GM18499 (cell line): ENCODE measurements around the gene CACNA2D3.

Experiments used
- ATAC-seq: cut with Tn5 transposase; IDR thresholded peaks from one replicate; pipeline ENCODE4 v1.9.1; 2021; ENCODE audit warnings: moderate number of reproducible peaks; ENCODE audit not compliant: insufficient read depth, unreplicated experiment

CACNA2D3 gene

GRCh38 chr3:54756330-54756731 lies 634.0 kb downstream of the CACNA2D3 start:
- no peak for ATAC-seq

GRCh38 chr3:54758461-54758860 lies 636.1 kb downstream of the CACNA2D3 start:
- ATAC-seq: no peak

- no peak for ATAC-seq
These were observed 636.8 kb downstream of the CACNA2D3 start for GRCh38 chr3:54759166-54759565.

- ATAC-seq: no peak
These were observed 637.8 kb downstream of the CACNA2D3 start for GRCh38 chr3:54760201-54760600.

- ATAC-seq: no peak
These were observed 639.3 kb downstream of the CACNA2D3 start for GRCh38 chr3:54761637-54762036.

- no peak for ATAC-seq
These were observed 642.6 kb downstream of the CACNA2D3 start for GRCh38 chr3:54764911-54765310.

- no peak for ATAC-seq
These were observed 648.7 kb downstream of the CACNA2D3 start for GRCh38 chr3:54771050-54771449.

GRCh38 chr3:54772051-54772450 lies 649.7 kb downstream of the CACNA2D3 start:
- no peak for ATAC-seq

GRCh38 chr3:54772746-54773145 lies 650.4 kb downstream of the CACNA2D3 start:
- no peak for ATAC-seq

- ATAC-seq: no peak
These were observed 650.9 kb downstream of the CACNA2D3 start for GRCh38 chr3:54773271-54773670.

GRCh38 chr3:54776601-54777000 lies 654.2 kb downstream of the CACNA2D3 start:
- no peak for ATAC-seq

- no peak for ATAC-seq
These were observed 654.8 kb downstream of the CACNA2D3 start for GRCh38 chr3:54777141-54777540.

GRCh38 chr3:54780336-54780735 lies 658.0 kb downstream of the CACNA2D3 start:
- no peak for ATAC-seq

GRCh38 chr3:54781728-54782127 lies 659.4 kb downstream of the CACNA2D3 start:
- ATAC-seq: no peak

- no peak for ATAC-seq
These were observed 661.3 kb downstream of the CACNA2D3 start for GRCh38 chr3:54783611-54784010.

- no peak for ATAC-seq
These were observed 661.7 kb downstream of the CACNA2D3 start for GRCh38 chr3:54784021-54784420.

GRCh38 chr3:54785976-54786375 lies 663.6 kb downstream of the CACNA2D3 start:
- ATAC-seq: no peak

GRCh38 chr3:54790051-54790450 lies 667.7 kb downstream of the CACNA2D3 start:
- no peak for ATAC-seq

GRCh38 chr3:54791501-54792156 lies 669.3 kb downstream of the CACNA2D3 start:
- no peak for ATAC-seq

GRCh38 chr3:54792584-54792983 lies 670.2 kb downstream of the CACNA2D3 start:
- ATAC-seq: no peak

- no peak for ATAC-seq
These were observed 670.8 kb downstream of the CACNA2D3 start for GRCh38 chr3:54793171-54793570.

- ATAC-seq: no peak
These were observed 674.8 kb downstream of the CACNA2D3 start for GRCh38 chr3:54797111-54797510.

GRCh38 chr3:54800478-54800877 lies 678.1 kb downstream of the CACNA2D3 start:
- no peak for ATAC-seq
